Measurements from ENCODE around the gene MGAT2.

GRCh38 chr14:49659526-49660455 lies 39.2 kb downstream of the MGAT2 start:
- TF ChIP-seq EZH2 (IDR thresholded peaks at IDR 0.05) (no peak), POLR2AphosphoS5 (IDR thresholded peaks at IDR 0.05; ENCODE audit: borderline replicate concordance, low read depth, low read length) (no peak)
